OCI-LY3 (cell line): ENCODE measurements around the gene FYN.

Source experiments
- H2AFZ ChIP-seq: fragments of 200-600, 300-600 bp; shearing (Covaris generic); 2 replicates; pipeline ENCODE4 v1.6.0; 2014; ENCODE audit warnings: antibody characterized with exemption, low read depth, low read length
- H3K27ac ChIP-seq: fragments of 200-600, 300-600 bp; sonication (generic); 2 replicates; pipeline ENCODE4 v1.5.1; 2014; ENCODE audit warnings: mild to moderate bottlenecking, low read length, moderate library complexity, mixed read lengths
- H3K27me3 ChIP-seq: fragments of 200-600, 300-600 bp; sonication (generic); 2 replicates; pipeline ENCODE4 v1.6.1; 2014; ENCODE audit warnings: low read depth, low read length, mixed read lengths
- H3K36me3 ChIP-seq: fragments of 200-600, 300-600 bp; sonication (generic); replicated peaks from 2 replicates; pipeline ENCODE3; 2014; ENCODE audit warnings: low read depth, low read length, mixed read lengths
- H3K4me1 ChIP-seq: fragments of 300-600, 200-600 bp; sonication (generic); 2 replicates; pipeline ENCODE4 v1.6.1; 2014; ENCODE audit warnings: low read length, mixed read lengths
- H3K4me2 ChIP-seq: fragments of 200-600, 300-600 bp; sonication (generic); 2 replicates; pipeline ENCODE4 v1.6.1; 2014; ENCODE audit warnings: low read length, mixed read lengths
- H3K4me3 ChIP-seq: fragments of 300-600, 200-600 bp; sonication (generic); 2 replicates; pipeline ENCODE4 v1.5.1; 2014; ENCODE audit warnings: antibody characterized with exemption, mild to moderate bottlenecking, low read length, moderate library complexity
- H3K79me2 ChIP-seq: fragments of 300-600, 200-600 bp; shearing (Covaris generic); 2 replicates; pipeline ENCODE4 v1.6.1; 2014; ENCODE audit warnings: mild to moderate bottlenecking, low read length, mixed read lengths
- H3K9ac ChIP-seq: fragments of 300-600, 200-600 bp; shearing (Covaris generic); 2 replicates; pipeline ENCODE4 v1.6.0; 2014; ENCODE audit warnings: mild to moderate bottlenecking, low read length, moderate library complexity
- H3K9me3 ChIP-seq: fragments of 200-600, 300-600 bp; shearing (Covaris generic); 2 replicates; pipeline ENCODE4 v1.6.1; 2014; ENCODE audit warnings: low read length, mixed read lengths; ENCODE audit not compliant: insufficient read depth
- H4K20me1 ChIP-seq: fragments of 200-600, 300-600 bp; sonication (generic); 2 replicates; pipeline ENCODE4 v1.6.1; 2016; ENCODE audit warnings: low read length, mixed read lengths; ENCODE audit not compliant: insufficient read depth
- CTCF ChIP-seq: fragments of 200-600, 300-600 bp; sonication (generic); IDR thresholded peaks from 2 replicates; pipeline ENCODE4 v1.5.1; 2014; ENCODE audit warnings: antibody characterized with exemption, low read length, low read depth
- EZH2phosphoT487 ChIP-seq: fragments of 200-600 bp; shearing (Covaris generic); IDR thresholded peaks from 2 replicates; pipeline ENCODE4 v1.6.1; 2018; ENCODE audit warnings: antibody characterized with exemption, mixed run types, low read depth

Gene FYN

DNA sequence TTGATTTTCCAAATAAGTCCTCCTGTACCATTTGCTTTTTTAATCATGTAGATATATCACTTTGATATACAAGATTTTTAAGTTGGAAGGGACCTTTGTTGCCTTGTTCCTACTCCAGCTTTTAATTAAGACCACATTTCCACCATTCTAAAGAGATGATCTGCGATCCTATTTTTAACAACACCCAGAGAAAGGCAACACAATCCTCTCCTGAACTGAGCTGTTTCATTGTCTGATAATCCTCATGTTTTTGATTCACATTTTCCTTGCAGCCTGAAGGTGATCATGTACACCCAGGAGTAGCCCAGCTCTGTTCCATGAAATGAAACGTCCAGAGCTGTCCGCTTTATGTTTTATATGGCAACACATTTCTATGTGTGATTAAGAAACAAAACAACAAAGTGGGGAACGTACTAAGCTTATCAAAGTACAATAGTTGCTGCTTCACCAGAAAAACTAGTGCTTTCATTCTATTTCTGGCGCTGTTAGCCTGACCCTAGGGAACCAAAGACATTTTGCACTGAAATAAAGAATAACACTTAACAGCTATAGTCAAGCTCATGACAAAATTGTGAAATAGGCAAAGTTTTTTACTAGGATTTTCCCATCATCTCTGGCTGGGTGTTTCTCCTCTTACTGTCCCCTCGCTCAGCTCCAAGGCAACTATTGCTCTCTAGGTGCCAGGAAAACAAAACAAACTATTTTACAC, 245.0 kb downstream of the FYN start:
- no peak overlapping the region for H3K9ac ChIP-seq
- H3K9me3 ChIP-seq: no peaks in the 10 kb centered on the region
- H3K79me2 ChIP-seq: no peaks in the 10 kb centered on the region
- H3K4me2 ChIP-seq: no peak overlapping the region
- H2AFZ ChIP-seq: no peak overlapping the region
- H3K27ac ChIP-seq: no peak overlapping the region
- H3K27me3 ChIP-seq: peaks cover 9% of the 10 kb centered on the region
- no peak overlapping the region for H3K4me3 ChIP-seq
- no peaks in the 10 kb centered on the region for H3K36me3 ChIP-seq
- no peaks in the 10 kb centered on the region for H3K4me1 ChIP-seq
- no peaks in the 10 kb centered on the region for H4K20me1 ChIP-seq
- TF ChIP-seq EZH2phosphoT487 (no peak), CTCF (no peak)

- Histone ChIP-seq H3K27ac (no peak overlapping the region), H3K4me3 (no peak overlapping the region), H3K27me3 (peaks cover 9% of the 10 kb centered on the region), H3K79me2 (no peaks in the 10 kb centered on the region), H3K9me3 (no peaks in the 10 kb centered on the region), H4K20me1 (no peaks in the 10 kb centered on the region), H3K9ac (no peak overlapping the region), H3K4me2 (no peak overlapping the region), H3K4me1 (no peaks in the 10 kb centered on the region), H2AFZ (no peak overlapping the region), H3K36me3 (no peaks in the 10 kb centered on the region)
- TF ChIP-seq CTCF (no peak), EZH2phosphoT487 (no peak)
These were observed 246.8 kb downstream of the FYN start for GRCh38 chr6:111626441-111626840.

DNA sequence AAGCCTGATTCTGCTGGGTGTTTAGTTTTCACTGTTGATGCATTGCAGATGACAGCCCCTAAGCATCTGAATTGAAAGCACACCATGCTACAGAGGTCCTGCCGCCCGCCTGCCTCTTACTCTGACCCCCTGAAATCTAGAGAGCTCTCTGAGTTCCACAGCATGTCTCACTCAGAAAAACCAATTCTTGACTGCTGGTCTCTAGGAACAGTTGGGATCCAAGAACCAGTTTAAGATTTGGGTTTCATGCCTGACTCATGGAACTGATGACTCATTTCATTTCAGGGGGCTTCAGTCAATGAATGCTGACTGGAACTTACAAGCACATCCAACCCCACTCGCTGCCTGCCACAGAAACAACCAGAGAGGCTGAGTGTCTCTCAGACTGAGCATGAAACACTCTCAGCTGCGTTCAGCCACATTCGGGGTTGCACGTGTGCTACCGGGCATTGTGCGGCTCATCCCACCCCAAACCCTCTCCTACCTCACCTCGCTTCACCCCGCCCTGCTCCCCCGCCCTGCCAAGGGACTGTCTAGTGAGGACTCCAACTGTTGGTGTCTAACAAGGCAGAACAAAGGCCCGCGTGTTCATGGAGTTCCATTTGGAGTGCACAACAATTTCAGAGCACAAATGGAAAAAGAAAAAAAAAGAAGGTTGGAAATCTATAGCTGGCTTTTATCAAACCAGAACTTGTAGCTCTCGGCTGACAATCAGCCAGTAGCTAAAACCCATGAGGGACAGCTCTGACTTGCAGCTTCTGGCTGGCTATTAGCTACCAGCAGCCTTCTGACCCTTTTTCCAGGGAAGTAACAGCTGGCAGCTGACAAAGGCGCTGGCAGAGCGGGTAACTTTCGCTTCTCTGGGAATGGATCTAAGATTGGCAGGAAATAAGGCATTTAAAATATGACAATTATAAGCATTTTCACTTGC, 247.5 kb downstream of the FYN start:
- Histone ChIP-seq H4K20me1 (no peaks in the 10 kb centered on the region), H3K36me3 (no peaks in the 10 kb centered on the region), H3K4me1 (no peaks in the 10 kb centered on the region), H3K4me3 (no peak overlapping the region), H3K9me3 (no peaks in the 10 kb centered on the region), H3K27me3 (peaks cover 9% of the 10 kb centered on the region), H3K27ac (no peak overlapping the region), H2AFZ (no peak overlapping the region), H3K4me2 (no peak overlapping the region), H3K79me2 (no peaks in the 10 kb centered on the region), H3K9ac (no peak overlapping the region)
- TF ChIP-seq CTCF (no peak), EZH2phosphoT487 (no peak)

DNA sequence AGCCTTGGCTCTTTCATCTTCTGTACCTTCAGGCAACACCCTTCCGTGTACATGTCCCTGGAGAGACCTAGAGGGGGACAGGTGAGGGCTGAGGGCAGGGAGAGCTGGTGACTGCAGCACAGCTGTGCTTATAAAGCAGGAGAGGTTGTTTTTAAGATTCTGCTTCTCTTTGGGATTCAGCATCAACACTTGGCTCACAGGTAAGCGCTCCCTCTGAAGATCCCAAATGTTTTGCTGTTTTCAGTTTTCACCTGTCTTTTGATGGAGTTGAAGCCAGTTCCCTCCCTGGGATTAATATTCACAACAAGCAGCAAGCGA, 248.2 kb downstream of the FYN start:
- Histone ChIP-seq H3K27me3 (peaks cover 9% of the 10 kb centered on the region), H3K36me3 (no peaks in the 10 kb centered on the region), H2AFZ (no peak overlapping the region), H3K9ac (no peak overlapping the region), H3K27ac (no peak overlapping the region), H3K4me1 (no peaks in the 10 kb centered on the region), H3K4me2 (no peak overlapping the region), H3K9me3 (no peaks in the 10 kb centered on the region), H3K4me3 (no peak overlapping the region), H3K79me2 (no peaks in the 10 kb centered on the region), H4K20me1 (no peaks in the 10 kb centered on the region)
- TF ChIP-seq CTCF: no peak
- no peak for TF ChIP-seq EZH2phosphoT487
